IPS-18c (cell line): ENCODE data around the gene MOSMO.

Experiments
- H3K4me3 ChIP-seq: 2 replicates; pipeline ENCODE4 v1.7.0; 2013; ENCODE audit warnings: low read depth, mild to moderate bottlenecking, low read length, moderate library complexity; ENCODE audit not compliant: insufficient read depth
- H3K9me3 ChIP-seq: one replicate; pipeline ENCODE4 v1.6.1; 2013; ENCODE audit warnings: mild to moderate bottlenecking, low read length, moderate library complexity; ENCODE audit not compliant: control insufficient read depth, insufficient read depth

Gene MOSMO

GRCh38 chr16:22007509-22008214 is at the start of gene MOSMO:
Gene MOSMO, plus strand, starts transcription at chr16:22008111. Its CDS starts 191 bp downstream, at chr16:22008302.
- no peaks in the 10 kb centered on the region for H3K9me3 ChIP-seq
- peak within 1 kb of the TSS; percentile 86 for H3K4me3 ChIP-seq

GRCh38 chr16:21959050-21959449 is 48.9 kb upstream of the MOSMO start:
- Histone ChIP-seq H3K9me3 (no peaks in the 10 kb centered on the region), H3K4me3 (no peak overlapping the region)

GRCh38 chr16:21962475-21962874 is 45.4 kb upstream of the MOSMO start:
- no peaks in the 10 kb centered on the region for H3K9me3 ChIP-seq

DNA sequence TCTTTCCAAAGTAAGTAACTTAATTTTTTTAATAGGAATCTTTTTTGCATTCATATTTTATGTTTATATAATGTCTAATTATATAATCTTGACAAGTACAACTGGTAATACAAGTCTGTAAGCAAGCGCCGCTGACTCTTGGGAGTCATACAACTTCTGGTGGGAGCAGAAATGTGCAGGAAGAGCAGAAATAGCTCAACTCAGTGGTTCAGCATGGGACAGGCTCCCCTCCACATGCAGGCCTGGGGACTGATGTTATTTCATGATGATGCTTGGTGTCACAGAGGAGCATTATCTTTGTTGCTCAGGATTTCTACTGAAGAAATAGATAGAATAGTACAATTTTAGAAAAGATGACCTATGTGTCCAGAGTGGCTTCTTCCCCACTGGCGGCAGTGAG is 44.0 kb upstream of the MOSMO start:
- H3K9me3 ChIP-seq: no peaks in the 10 kb centered on the region
- no peak overlapping the region for H3K4me3 ChIP-seq

More at GRCh38 chr16:21962475-21962874, 45.4 kb upstream of the MOSMO start:
- H3K4me3 ChIP-seq: no peak overlapping the region

GRCh38 chr16:21964353-21964752 is 43.6 kb upstream of the MOSMO start:
- no peaks in the 10 kb centered on the region for H3K9me3 ChIP-seq
- H3K4me3 ChIP-seq: no peak overlapping the region

GRCh38 chr16:21971856-21972255 is 36.1 kb upstream of the MOSMO start:
- Histone ChIP-seq H3K4me3 (no peak overlapping the region), H3K9me3 (no peaks in the 10 kb centered on the region)

DNA sequence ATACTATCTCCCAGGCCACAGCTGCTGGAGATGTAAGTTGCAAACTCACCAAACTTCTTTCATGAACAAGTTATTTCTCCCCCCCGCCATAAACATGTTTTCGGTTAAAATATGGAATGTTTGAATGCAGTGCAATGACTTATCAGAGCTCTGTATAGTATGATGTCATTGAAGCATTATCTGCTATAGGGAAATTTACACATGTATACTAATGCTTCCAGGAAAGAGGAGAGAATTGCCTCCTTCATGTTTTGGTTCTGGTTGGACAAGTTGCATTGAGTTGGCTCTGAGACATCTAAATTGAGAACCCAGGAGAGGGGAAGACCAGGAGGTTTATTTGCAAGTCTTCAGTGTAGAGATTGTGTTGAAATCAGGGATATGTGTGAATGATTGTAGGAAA is 34.0 kb upstream of the MOSMO start:
- H3K9me3 ChIP-seq: no peaks in the 10 kb centered on the region
- H3K4me3 ChIP-seq: no peak overlapping the region

- Histone ChIP-seq H3K4me3 (no peak overlapping the region), H3K9me3 (no peaks in the 10 kb centered on the region)
These were observed 27.9 kb upstream of the MOSMO start for GRCh38 chr16:21980032-21980431.

DNA sequence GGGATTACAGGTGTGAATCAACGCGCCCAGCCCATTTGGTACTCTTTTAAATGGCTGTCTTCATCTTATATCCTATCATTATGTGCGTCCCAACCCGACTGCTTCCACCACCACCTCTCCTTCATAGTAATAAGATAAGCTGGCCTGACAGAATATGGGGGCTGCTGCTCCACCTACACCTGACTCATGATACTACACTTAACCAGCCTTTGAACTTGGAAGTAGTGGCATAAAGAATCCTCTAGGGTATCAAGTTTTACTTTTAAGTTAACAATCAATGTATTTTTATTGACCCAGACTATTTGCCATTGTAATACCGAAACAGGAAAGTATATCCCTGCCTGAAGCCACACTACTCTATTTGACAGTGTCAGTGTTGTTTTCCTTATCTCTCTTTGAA is 25.8 kb upstream of the MOSMO start:
- Histone ChIP-seq H3K9me3 (no peaks in the 10 kb centered on the region), H3K4me3 (no peak overlapping the region)

- Histone ChIP-seq H3K9me3 (no peaks in the 10 kb centered on the region), H3K4me3 (no peak overlapping the region)
These were observed 23.8 kb upstream of the MOSMO start for GRCh38 chr16:21984062-21984461.

DNA sequence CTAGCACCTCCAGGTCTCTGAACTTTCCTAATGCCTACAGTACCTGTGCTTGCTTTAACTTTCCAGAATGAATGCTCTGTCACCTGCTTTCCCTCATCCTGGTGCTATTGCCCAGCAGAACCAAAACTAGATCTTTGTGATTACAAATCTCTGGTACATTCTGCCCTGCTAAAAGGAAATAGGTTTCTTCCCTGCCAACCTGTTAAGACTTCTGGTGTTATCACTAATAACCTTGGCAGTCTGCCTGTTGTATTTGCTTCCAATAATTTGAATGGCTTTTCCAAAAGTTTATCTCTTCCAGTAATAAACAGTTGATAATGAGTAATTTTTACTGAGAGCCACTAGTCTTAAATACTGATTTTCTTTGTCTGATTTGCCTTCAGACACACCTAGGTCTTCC is 22.4 kb upstream of the MOSMO start:
- H3K4me3 ChIP-seq: no peak overlapping the region
- H3K9me3 ChIP-seq: no peaks in the 10 kb centered on the region

- no peak overlapping the region for H3K4me3 ChIP-seq
These were observed 21.1 kb upstream of the MOSMO start for GRCh38 chr16:21986692-21987246.

GRCh38 chr16:21987498-21987897 is 20.4 kb upstream of the MOSMO start:
- Histone ChIP-seq H3K4me3 (no peak overlapping the region), H3K9me3 (no peaks in the 10 kb centered on the region)

More at GRCh38 chr16:21986692-21987246, 21.1 kb upstream of the MOSMO start:
- H3K9me3 ChIP-seq: no peaks in the 10 kb centered on the region

DNA sequence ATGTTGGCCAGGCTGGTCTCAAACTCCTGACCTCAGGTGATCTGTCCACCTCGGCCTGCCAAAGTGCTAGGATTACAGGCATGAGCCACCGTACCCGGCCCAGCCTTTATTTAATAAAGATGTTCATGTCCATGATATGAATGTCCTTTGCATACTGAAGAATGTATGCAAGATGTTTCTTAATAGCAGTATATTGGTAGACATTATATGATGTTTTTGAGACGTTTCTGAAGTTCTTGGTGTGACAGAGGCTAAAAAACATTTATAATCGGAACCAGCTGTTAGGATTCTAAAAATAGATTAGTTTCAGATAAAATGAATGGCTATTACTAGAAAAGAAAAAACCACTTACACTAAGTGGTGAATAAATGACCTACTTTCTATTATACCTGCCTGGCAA is 18.8 kb upstream of the MOSMO start:
- Histone ChIP-seq H3K4me3 (no peak overlapping the region), H3K9me3 (no peaks in the 10 kb centered on the region)

GRCh38 chr16:21989751-21990150 is 18.2 kb upstream of the MOSMO start:
- no peaks in the 10 kb centered on the region for H3K9me3 ChIP-seq
- no peak overlapping the region for H3K4me3 ChIP-seq

- no peaks in the 10 kb centered on the region for H3K9me3 ChIP-seq
- H3K4me3 ChIP-seq: no peak overlapping the region
These were observed 17.4 kb upstream of the MOSMO start for GRCh38 chr16:21990381-21990944.

DNA sequence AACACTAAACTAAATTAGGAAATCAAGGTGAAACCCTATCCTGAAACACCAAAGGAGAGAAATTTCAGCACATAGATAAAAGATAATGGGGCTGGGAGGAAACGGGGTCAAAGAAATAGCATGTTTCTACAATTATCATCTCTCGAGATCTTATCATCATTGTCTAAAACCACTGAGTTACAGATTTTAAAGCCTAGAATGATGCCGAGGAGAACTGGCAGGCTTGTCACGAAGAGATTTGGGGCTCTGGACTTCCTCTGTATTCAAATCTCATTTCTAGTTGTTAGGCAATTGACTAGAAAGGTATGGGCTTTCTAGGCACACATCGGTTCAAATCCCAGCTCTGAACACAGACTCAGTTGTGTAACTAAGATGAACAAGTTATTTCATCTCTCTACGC is 16.3 kb upstream of the MOSMO start:
- H3K4me3 ChIP-seq: no peak overlapping the region

DNA sequence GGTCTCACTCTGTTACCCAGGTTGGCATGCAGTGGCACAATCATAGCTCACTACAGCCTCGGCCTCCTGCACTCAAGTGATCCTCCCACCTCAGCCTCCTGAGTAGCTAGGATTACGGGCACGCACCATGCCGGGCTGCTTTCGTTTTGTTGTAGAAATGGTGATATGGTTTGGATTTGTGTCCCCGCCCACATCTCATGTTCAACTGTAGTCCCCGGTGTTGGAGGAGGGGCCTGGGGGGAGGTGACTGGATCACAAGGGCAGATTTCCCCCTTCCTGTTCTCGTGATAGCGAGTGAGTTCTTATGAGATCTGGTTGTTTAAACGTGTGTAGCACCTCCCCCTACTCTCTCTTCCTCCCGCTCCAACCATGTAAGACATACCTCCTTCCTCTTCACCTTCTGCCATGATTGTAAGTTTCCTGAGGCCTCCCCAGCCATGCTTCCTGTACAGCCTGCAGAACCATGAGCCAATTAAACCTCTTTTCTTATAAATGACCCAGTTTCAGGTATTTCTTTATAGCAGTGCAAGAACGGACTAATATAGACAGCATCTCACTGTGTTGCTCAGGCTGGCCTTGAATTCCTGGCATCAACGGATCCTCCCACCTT is 12.9 kb upstream of the MOSMO start:
- H3K9me3 ChIP-seq: peaks cover 4% of the 10 kb centered on the region
- H3K4me3 ChIP-seq: no peak overlapping the region

More for the DNA sequence above, 16.3 kb upstream of the MOSMO start:
- H3K9me3 ChIP-seq: no peaks in the 10 kb centered on the region
